CD4-positive, alpha-beta memory T cell (primary cell): Measurements from ENCODE around the gene FIG4. TPM values are rescaled to one million over a fixed set of nuclear protein-coding genes. Genes with fewer than 3 reads are reported as not detected.
"Not testable (repeated sequence)": the region's sequence is repeated elsewhere in the genome, so short reads cannot be mapped to it uniquely, and the experiment has no call there.

ENCODE experiments used
- CTCF ChIA-PET: fragments of 350-600 bp; sonication (Branson Sonifier 250); formaldehyde crosslinking; loops from one replicate; lab custom pipeline; 2021; ENCODE audit warnings: inconsistent platforms; ENCODE audit not compliant: partially characterized antibody; lab: Charles Lee
- POLR2A ChIA-PET: fragments of 350-600 bp; sonication (Branson Sonifier 250); formaldehyde crosslinking; loops from one replicate; lab custom pipeline; 2021; ENCODE audit not compliant: partially characterized antibody; lab: Charles Lee
- DNase-seq, 5 donors: peaks; one replicate each; pipeline versions ENCODE4 v3.0.0 to v3.0.0-alpha.2; 2020 to 2022; ENCODE audit warnings: mixed read lengths in 1 of 5
- H3K27ac ChIP-seq: one replicate; pipeline ENCODE4 v1.7.0; 2013; ENCODE audit warnings: low read depth, low read length
- H3K27me3 ChIP-seq: 2 replicates; pipeline ENCODE4 v1.7.0; 2013; ENCODE audit warnings: mild to moderate bottlenecking, low read length, moderate library complexity; ENCODE audit not compliant: insufficient read depth
- H3K36me3 ChIP-seq: 2 replicates; pipeline ENCODE4 v1.7.0; 2013; ENCODE audit warnings: mild to moderate bottlenecking, low read length, moderate library complexity; ENCODE audit not compliant: insufficient read depth
- H3K4me1 ChIP-seq: 2 replicates; pipeline ENCODE4 v1.7.0; 2013; ENCODE audit warnings: mild to moderate bottlenecking, low read length, moderate library complexity; ENCODE audit not compliant: insufficient read depth
- H3K4me3 ChIP-seq, 2 donors: one replicate each; pipeline ENCODE4 v1.7.0; 2013; ENCODE audit warnings: low read length in 2 of 2, mild to moderate bottlenecking in 1 of 2
- H3K9me3 ChIP-seq, 2 donors: one replicate each; pipeline ENCODE4 v1.7.0; 2013; ENCODE audit warnings: low read length in 2 of 2, control low read depth in 1 of 2; ENCODE audit not compliant: control insufficient read depth in 1 of 2
- H3K27ac Mint-ChIP-seq, 7 donors: one replicate each; pipeline ENCODE4 v1.8.0; 2020 to 2021; ENCODE audit warnings: mixed read lengths in 7 of 7, mild to moderate bottlenecking in 6 of 7, inconsistent platforms in 3 of 7, moderate library complexity in 3 of 7
- H3K27me3 Mint-ChIP-seq, 2 donors: one replicate each; pipeline ENCODE4 v1.8.0; 2020 to 2021; ENCODE audit warnings: mixed read lengths in 2 of 2
- H3K36me3 Mint-ChIP-seq, 2 donors: one replicate each; pipeline ENCODE4 v1.8.0; 2020 to 2021; ENCODE audit warnings: mixed read lengths in 2 of 2, inconsistent platforms in 1 of 2, mild to moderate bottlenecking in 1 of 2
- H3K4me1 Mint-ChIP-seq, 4 donors: one replicate each; pipeline ENCODE4 v1.8.0; 2020 to 2021; ENCODE audit warnings: mixed read lengths in 4 of 4, mild to moderate bottlenecking in 1 of 4
- H3K4me3 Mint-ChIP-seq, 8 donors: one replicate each; pipeline ENCODE4 v1.8.0; 2020 to 2021; ENCODE audit warnings: mixed read lengths in 8 of 8, mild to moderate bottlenecking in 7 of 8, moderate library complexity in 6 of 8, inconsistent platforms in 3 of 8
- H3K9me3 Mint-ChIP-seq, 8 donors: one replicate each; pipeline ENCODE4 v1.8.0; 2020 to 2021; ENCODE audit warnings: mixed read lengths in 8 of 8, mild to moderate bottlenecking in 5 of 8, inconsistent platforms in 3 of 8, moderate library complexity in 1 of 8
- intact Hi-C: fragments of 100-400 bp; cut with micrococcal nuclease; formaldehyde crosslinking; loops from one replicate; pipeline ENCODE4 v1.15.1; 2023
- polyA plus RNA-seq, 2 donors: library from polyadenylated mRNA; unstranded; fragments of 300-500 nt; fragmentation: Illumina TruSeq; gene quantifications; one replicate each; pipeline ENCODE4 v1.2.3, GENCODE V29; 2021
- total RNA-seq, 2 experiments: library from RNA; stranded (reverse); gene quantifications; one replicate each; pipeline ENCODE4 v1.2.3, GENCODE V29; 2021

The FIG4 gene
- total and polyA plus RNA-seq, 4 experiments from 2014 or later: 14.4 to 28.5 (median 15.6) TPM

DNA sequence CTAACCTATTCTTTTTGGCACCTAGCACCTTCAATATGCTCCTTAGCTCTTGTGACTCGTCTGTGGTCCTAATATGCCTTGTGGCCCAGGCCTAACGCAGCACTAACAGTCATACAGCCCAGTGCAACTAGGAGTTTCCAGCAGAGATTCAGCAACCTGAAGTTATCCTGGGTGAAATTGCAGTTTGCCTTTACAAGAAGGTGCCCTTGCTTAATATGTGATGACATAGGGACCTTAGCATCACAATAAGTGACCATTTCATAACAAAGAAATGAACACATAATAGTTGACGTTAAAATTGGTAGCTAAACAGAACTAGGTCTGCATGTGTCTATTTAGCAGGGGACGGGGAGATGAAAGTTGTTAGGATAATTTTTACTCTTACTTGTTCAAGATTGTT, 10.1 kb downstream of the FIG4 start:
- Mint-ChIP-seq H3K4me3 (no peak overlapping the region), H3K4me1 (peaks cover 7 to 10% (median 8%) of the 10 kb centered on the region in 4 donors), H3K9me3 (no peaks in the 10 kb centered on the region), H3K27ac (no peak overlapping the region), H3K36me3 (peaks cover 2 to 9% of the 10 kb centered on the region in 2 donors), H3K27me3 (no peaks in the 10 kb centered on the region)
- ChIA-PET POLR2A (interaction anchor here (1.0 kb wide), 1 partner anchor 10 kb away, joined by 3 read pairs; the partner anchor contains the start of genes AK9 and FIG4), CTCF (interaction anchor here (2.0 to 6.9 kb wide), 3 partner anchors 10 to 690 kb away, joined by 4 to 115 read pairs (median 51); partner anchors contain the start of genes AK9 and FIG4)
- H3K36me3 ChIP-seq: no peaks in the 10 kb centered on the region
- no peak overlapping the region for H3K4me3 ChIP-seq
- DNase-seq: no peak
- H3K27ac ChIP-seq: no peak overlapping the region
- no peaks in the 10 kb centered on the region for H3K27me3 ChIP-seq
- H3K4me1 ChIP-seq: no peaks in the 10 kb centered on the region
- intact Hi-C loops: no loop called here
- H3K9me3 ChIP-seq: no peaks in the 10 kb centered on the region

DNA sequence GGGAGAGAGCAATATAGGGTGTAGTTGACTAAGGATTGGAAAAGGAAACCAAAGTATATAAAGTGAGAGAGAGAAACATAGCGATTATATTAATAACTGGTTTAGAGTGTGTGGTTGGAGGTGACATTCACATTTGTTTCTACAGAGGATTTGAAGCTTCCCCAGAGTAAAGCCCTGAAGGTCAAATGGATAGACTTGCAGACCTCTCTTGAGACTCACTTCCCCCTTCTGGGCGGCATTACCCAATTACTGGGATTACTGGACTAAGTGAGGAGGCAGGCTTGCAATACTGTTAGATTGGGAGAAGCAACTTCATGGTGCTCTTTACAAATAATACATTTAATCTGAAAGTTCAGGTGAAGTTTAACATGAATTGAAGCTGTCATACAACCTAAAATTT, 10.7 kb downstream of the FIG4 start:
- no peak for DNase-seq
- Mint-ChIP-seq H3K27ac (peak overlapping the region in 1 of 7 donors; percentile 1), H3K4me1 (peaks cover 8 to 12% (median 10%) of the 10 kb centered on the region in 4 donors), H3K4me3 (peak overlapping the region in 1 of 8 donors; percentile 13), H3K27me3 (no peaks in the 10 kb centered on the region), H3K36me3 (peaks cover 2 to 5% of the 10 kb centered on the region in 2 donors), H3K9me3 (no peaks in the 10 kb centered on the region)
- Histone ChIP-seq H3K4me3 (no peak overlapping the region), H3K9me3 (no peaks in the 10 kb centered on the region), H3K36me3 (no peaks in the 10 kb centered on the region), H3K4me1 (no peaks in the 10 kb centered on the region), H3K27ac (no peak overlapping the region), H3K27me3 (no peaks in the 10 kb centered on the region)
- ChIA-PET CTCF (interaction anchor here (0.9 to 6.9 kb wide), 5 partner anchors 9 to 689 kb away, joined by 3 to 115 read pairs (median 5); partner anchors contain the start of genes AK9 and FIG4), POLR2A (no interaction called here)
- intact Hi-C loops: no loop called here

DNA sequence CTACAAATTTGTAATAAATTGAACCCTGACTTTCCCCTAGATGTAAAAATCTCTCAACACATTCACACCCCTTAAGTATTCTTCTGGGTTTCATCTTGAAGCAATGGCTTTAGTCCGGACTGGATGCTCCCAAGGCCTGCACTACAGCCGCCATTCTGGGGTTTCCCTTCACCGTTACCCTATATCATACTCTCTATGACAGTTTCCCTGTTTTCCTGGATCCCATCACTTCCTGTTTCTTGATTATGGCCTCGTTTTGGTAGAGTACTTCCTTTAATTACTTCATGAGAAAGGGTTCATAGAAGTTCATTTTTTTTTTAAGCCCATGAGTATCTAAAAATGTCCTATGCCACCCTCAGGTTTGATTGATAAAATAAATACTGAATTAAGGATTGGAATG, 11.7 kb downstream of the FIG4 start:
- Histone ChIP-seq H3K4me1 (no peaks in the 10 kb centered on the region), H3K27ac (no peak overlapping the region), H3K4me3 (no peak overlapping the region), H3K9me3 (no peaks in the 10 kb centered on the region), H3K27me3 (no peaks in the 10 kb centered on the region), H3K36me3 (no peaks in the 10 kb centered on the region)
- intact Hi-C loops: no loop called here
- ChIA-PET CTCF (interaction anchor here (0.9 to 6.9 kb wide), 5 partner anchors 10 to 688 kb away, joined by 3 to 115 read pairs (median 5); partner anchors contain the start of genes AK9 and FIG4), POLR2A (interaction anchor here (1.6 kb wide), 1 partner anchor 12 kb away, joined by 3 read pairs; the partner anchor contains the start of genes AK9 and FIG4)
- no peaks in the 10 kb centered on the region for H3K9me3 Mint-ChIP-seq
- no peak overlapping the region for H3K27ac Mint-ChIP-seq
- H3K4me3 Mint-ChIP-seq: no peak overlapping the region
- H3K36me3 Mint-ChIP-seq: peaks cover 0 to 2% of the 10 kb centered on the region in 2 donors
- peaks cover 10 to 12% (median 11%) of the 10 kb centered on the region in 4 donors for H3K4me1 Mint-ChIP-seq
- DNase-seq: no peak
- no peaks in the 10 kb centered on the region for H3K27me3 Mint-ChIP-seq

DNA sequence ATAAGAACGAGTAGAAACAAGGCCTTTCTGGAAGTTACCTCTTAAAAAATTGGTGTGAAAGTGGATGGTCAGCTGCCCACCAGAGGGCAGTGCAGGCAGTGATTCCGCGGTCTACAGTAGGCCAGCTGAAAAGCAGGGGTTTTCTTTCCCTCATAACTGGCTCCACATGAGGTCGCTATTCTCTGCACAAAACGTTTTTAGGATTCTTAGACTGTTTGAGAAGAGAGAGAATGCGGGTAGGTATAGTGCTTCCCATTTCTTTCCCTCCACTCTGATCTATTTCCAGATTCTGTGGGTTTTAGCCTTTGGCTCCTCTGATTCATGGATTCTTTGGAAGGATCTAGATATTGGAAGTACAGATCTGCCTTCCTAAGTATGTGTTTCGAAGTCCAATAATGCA, 14.2 kb downstream of the FIG4 start:
- Histone ChIP-seq H3K27me3 (no peaks in the 10 kb centered on the region), H3K27ac (no peak overlapping the region), H3K36me3 (no peaks in the 10 kb centered on the region), H3K4me3 (no peak overlapping the region), H3K9me3 (no peaks in the 10 kb centered on the region), H3K4me1 (no peaks in the 10 kb centered on the region)
- Mint-ChIP-seq H3K9me3 (peaks cover 0 to 5% (median 2%) of the 10 kb centered on the region in 8 donors), H3K36me3 (peaks cover 4 to 17% of the 10 kb centered on the region in 2 donors), H3K4me3 (no peak overlapping the region), H3K4me1 (peaks cover 10 to 16% (median 15%) of the 10 kb centered on the region in 4 donors), H3K27ac (peak overlapping the region in 2 of 7 donors; percentile 14), H3K27me3 (no peaks in the 10 kb centered on the region)
- ChIA-PET CTCF (interaction anchor here (0.8 to 6.9 kb wide), 14 partner anchors 8 to 686 kb away, joined by 3 to 115 read pairs (median 5); partner anchors contain the start of genes AK9 and FIG4), POLR2A (interaction anchor here (1.1 to 1.4 kb wide), 2 partner anchors 14 to 334 kb away, joined by 5 to 10 read pairs; partner anchors contain the start of genes AK9 and FIG4)
- intact Hi-C loops: loop anchor here (1.0 to 5.0 kb wide), 4 partner anchors 334 to 686 kb away; partner anchors contain the start of gene WASF1
- DNase-seq: peak; percentile 58 to 69 (median 65)

DNA sequence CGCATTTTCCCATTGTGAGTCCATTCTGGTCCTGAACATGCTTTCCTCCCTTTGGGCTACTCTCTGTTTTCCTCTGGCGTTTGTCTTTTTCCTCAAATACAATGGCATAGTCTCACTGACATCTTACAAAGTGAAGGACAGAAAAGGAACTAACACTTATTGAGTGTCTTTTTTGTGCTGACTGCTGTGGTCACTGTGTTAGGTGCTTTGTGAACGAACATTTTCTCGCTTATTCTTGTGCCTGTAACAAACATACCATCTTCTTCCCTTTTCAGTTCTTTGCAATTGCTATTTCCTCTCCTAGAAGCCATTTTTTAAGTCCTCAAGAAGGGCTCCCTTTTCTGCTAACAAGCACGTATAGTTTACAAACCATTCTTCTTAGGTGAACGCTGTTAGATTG, 15.4 kb downstream of the FIG4 start:
- Histone ChIP-seq H3K4me3 (no peak overlapping the region), H3K36me3 (no peaks in the 10 kb centered on the region), H3K4me1 (no peaks in the 10 kb centered on the region), H3K27ac (no peak overlapping the region), H3K9me3 (no peaks in the 10 kb centered on the region), H3K27me3 (no peaks in the 10 kb centered on the region)
- Mint-ChIP-seq H3K36me3 (peaks cover 3 to 17% of the 10 kb centered on the region in 2 donors), H3K27me3 (no peaks in the 10 kb centered on the region), H3K4me3 (no peak overlapping the region), H3K9me3 (peaks cover 0 to 5% (median 2%) of the 10 kb centered on the region in 8 donors), H3K4me1 (peaks cover 15 to 19% (median 16%) of the 10 kb centered on the region in 4 donors), H3K27ac (peak overlapping the region in 2 of 7 donors; percentile 48 to 85)
- intact Hi-C loops: loop anchor here (5.0 kb wide), 1 partner anchor 471 kb away; the partner anchor contains the start of gene WASF1
- ChIA-PET POLR2A (no interaction called here), CTCF (interaction anchor here (0.6 to 1.2 kb wide), 4 partner anchors 13 to 333 kb away, joined by 3 to 7 read pairs (median 4); no protein-coding TSS in a partner anchor)
- no peak for DNase-seq

DNA sequence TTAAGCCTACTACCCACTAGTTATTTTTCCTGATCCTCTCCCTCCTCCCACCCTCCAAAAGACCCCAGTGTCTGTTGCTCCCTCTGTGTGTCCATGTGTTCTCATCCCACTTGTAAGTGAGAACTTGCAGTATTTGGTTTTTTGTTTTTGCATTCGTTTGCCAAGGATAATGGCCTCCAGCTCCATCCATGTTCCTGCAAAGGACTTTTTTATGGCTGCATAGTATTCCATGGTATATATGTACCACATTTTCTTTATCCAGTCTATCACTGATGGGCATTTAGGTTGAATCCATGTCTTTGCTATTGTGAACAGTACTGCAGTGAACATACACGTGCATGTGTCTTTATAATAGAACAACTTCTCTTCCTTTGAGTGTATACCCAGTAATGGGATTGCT, 17.0 kb downstream of the FIG4 start:
- intact Hi-C loops: loop anchor here (5.0 kb wide), 1 partner anchor 469 kb away; the partner anchor contains the start of gene WASF1
- H3K9me3 ChIP-seq, CTCF ChIA-PET, H3K36me3 ChIP-seq, H3K27ac ChIP-seq, H3K4me3 Mint-ChIP-seq, H3K27ac Mint-ChIP-seq, H3K27me3 Mint-ChIP-seq, H3K27me3 ChIP-seq, H3K9me3 Mint-ChIP-seq, POLR2A ChIA-PET, H3K4me1 ChIP-seq, DNase-seq, H3K4me3 ChIP-seq: not testable (repeated sequence)
- peaks cover 17 to 22% (median 18%) of the 10 kb centered on the region in 4 donors for H3K4me1 Mint-ChIP-seq
- H3K36me3 Mint-ChIP-seq: peaks cover 3 to 17% of the 10 kb centered on the region in 2 donors

DNA sequence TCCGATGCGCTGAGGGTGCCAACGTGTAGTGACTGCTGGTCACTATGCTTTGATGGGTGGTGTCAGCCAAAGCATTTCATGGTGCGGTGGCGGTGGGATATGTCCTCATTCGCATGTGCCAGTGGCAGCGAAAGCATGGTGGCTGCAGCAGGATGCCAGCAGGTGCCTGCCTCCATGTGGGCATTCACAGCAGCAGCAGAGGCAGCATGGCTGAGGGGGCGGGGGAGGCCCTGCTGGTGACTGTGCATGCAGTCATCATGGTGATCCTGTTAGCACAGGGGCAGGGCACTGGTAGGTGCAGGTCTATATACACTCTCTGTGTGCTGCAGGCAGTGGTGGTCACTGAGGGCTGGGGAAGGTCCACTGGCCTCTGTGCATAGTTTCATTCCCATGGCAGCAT, 22.0 kb downstream of the FIG4 start:
- Mint-ChIP-seq H3K27ac (no peak overlapping the region), H3K4me3 (no peak overlapping the region), H3K36me3 (peaks cover 23 to 28% of the 10 kb centered on the region in 2 donors), H3K27me3 (no peaks in the 10 kb centered on the region), H3K4me1 (peaks cover 7 to 14% (median 9%) of the 10 kb centered on the region in 4 donors), H3K9me3 (peaks cover 0 to 5% (median 3%) of the 10 kb centered on the region in 8 donors)
- DNase-seq: no peak
- no peaks in the 10 kb centered on the region for H3K4me1 ChIP-seq
- intact Hi-C loops: no loop called here
- CTCF ChIA-PET: interaction anchor here (0.6 kb wide), 1 partner anchor 8 kb away, joined by 3 read pairs; no protein-coding TSS in a partner anchor
- no peak overlapping the region for H3K4me3 ChIP-seq
- no peaks in the 10 kb centered on the region for H3K9me3 ChIP-seq
- no peaks in the 10 kb centered on the region for H3K36me3 ChIP-seq
- no peaks in the 10 kb centered on the region for H3K27me3 ChIP-seq
- POLR2A ChIA-PET: no interaction called here
- no peak overlapping the region for H3K27ac ChIP-seq
